Body of pancreas (tissue), 4 donors: ENCODE results near the gene FRRS1L. TPM values are rescaled to one million over a fixed set of nuclear protein-coding genes. Genes with fewer than 3 reads are reported as not detected.
"Not testable (repeated sequence)": the region's sequence is repeated elsewhere in the genome, so short reads cannot be mapped to it uniquely, and the experiment has no call there.

Source experiments
- ATAC-seq: fragments of 150-250 bp; one replicate; pipeline ENCODE4 v1.9.1; 2016
- DNase-seq, 4 donors: peaks; one replicate each; pipeline ENCODE4 v3.0.0-alpha.2; 2019
- H3K27ac ChIP-seq, 4 donors: fragments of 200-600 bp; sonication (generic); 1 replicate in 3 of 4; 2 replicates in 1 of 4; pipeline versions ENCODE4 v1.5.1 to v1.6.1; 2016 to 2019; ENCODE audit warnings: mild to moderate bottlenecking in 1 of 4, mixed read lengths in 1 of 4, moderate library complexity in 1 of 4
- H3K27me3 ChIP-seq, 2 donors: fragments of 200-600 bp; sonication (generic); one replicate each; pipeline ENCODE4 v1.6.0; 2016; ENCODE audit warnings: mild to moderate bottlenecking in 1 of 2
- H3K36me3 ChIP-seq, 2 donors: fragments of 200-600 bp; sonication (generic); replicated peaks in 1 of 2; 2 replicates each; pipeline ENCODE4 v1.5.1; 2016; ENCODE audit warnings: low read depth in 2 of 2; ENCODE audit not compliant: insufficient read depth in 1 of 2
- H3K4me1 ChIP-seq: fragments of 200-600 bp; sonication (generic); one replicate; pipeline ENCODE4 v1.6.0; 2016
- H3K4me3 ChIP-seq, 2 donors: fragments of 200-600 bp; sonication (generic); 1 replicate in 1 of 2; 2 replicates in 1 of 2; pipeline ENCODE4 v1.5.1; 2016 to 2019
- H3K9me3 ChIP-seq, 3 donors: fragments of 200-600 bp; sonication (generic); 1 replicate in 2 of 3; 2 replicates in 1 of 3; pipeline ENCODE4 v1.5.1; 2016
- POLR2A ChIP-seq, 3 donors: fragments of 450-650 bp; IDR thresholded peaks; one replicate each; pipeline ENCODE4 v1.6.1; 2016; ENCODE audit warnings: antibody characterized with exemption in 3 of 3, mild to moderate bottlenecking in 2 of 3
- WGBS, 2 donors: methylation state at CpG; one replicate each; pipeline ENCODE4 v1.1.5; 2017; 5-methylcytosine and 5-hydroxymethylcytosine counted together
- intact Hi-C: fragments of 100-400 bp; cut with DNase I; formaldehyde crosslinking; loops from one replicate; pipeline ENCODE4 v1.15.1; 2023
- total RNA-seq, 2 donors: library from RNA; depleted of rRNA; stranded (reverse); fragments of >200 nt; gene quantifications; one replicate each; pipeline ENCODE4 v1.1.0, GENCODE V29; 2016
- TF ChIP-seq, protein P1 (sequence below), 7 experiments: fragments of 450-650 bp in 4 of 7; fragments of 200-600 bp in 3 of 7; sonication (generic) in 3 of 7; IDR thresholded peaks; one replicate each; pipeline ENCODE4 v1.5.1; 2016 to 2019; ENCODE audit warnings: antibody characterized with exemption in 7 of 7

Gene FRRS1L
- total RNA-seq, 2 donors from 2014 or later = 0.33 to 0.52 TPM

GRCh38 chr9:109132567-109133021 is 34.5 kb downstream of the FRRS1L start:
- TF ChIP-seq POLR2A (IDR thresholded peaks at IDR 0.05) = no peak
- TF ChIP-seq, protein P1, sequence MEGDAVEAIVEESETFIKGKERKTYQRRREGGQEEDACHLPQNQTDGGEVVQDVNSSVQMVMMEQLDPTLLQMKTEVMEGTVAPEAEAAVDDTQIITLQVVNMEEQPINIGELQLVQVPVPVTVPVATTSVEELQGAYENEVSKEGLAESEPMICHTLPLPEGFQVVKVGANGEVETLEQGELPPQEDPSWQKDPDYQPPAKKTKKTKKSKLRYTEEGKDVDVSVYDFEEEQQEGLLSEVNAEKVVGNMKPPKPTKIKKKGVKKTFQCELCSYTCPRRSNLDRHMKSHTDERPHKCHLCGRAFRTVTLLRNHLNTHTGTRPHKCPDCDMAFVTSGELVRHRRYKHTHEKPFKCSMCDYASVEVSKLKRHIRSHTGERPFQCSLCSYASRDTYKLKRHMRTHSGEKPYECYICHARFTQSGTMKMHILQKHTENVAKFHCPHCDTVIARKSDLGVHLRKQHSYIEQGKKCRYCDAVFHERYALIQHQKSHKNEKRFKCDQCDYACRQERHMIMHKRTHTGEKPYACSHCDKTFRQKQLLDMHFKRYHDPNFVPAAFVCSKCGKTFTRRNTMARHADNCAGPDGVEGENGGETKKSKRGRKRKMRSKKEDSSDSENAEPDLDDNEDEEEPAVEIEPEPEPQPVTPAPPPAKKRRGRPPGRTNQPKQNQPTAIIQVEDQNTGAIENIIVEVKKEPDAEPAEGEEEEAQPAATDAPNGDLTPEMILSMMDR (IDR thresholded peaks at IDR 0.05) = no peak
- Histone ChIP-seq H3K4me3 (no peak overlapping the region), H3K36me3 (no peaks in the 10 kb centered on the region), H3K4me1 (no peaks in the 10 kb centered on the region), H3K27ac (no peak overlapping the region), H3K9me3 (peaks cover 0 to 3% (median 0%) of the 10 kb centered on the region in 3 donors), H3K27me3 (no peaks in the 10 kb centered on the region)
- WGBS, 2 donors = 58 to 64% methylated on average over 2 of the region's 2 CpGs
- intact Hi-C loops = no loop called here
- ATAC-seq (no peak), DNase-seq (no peak)

DNA sequence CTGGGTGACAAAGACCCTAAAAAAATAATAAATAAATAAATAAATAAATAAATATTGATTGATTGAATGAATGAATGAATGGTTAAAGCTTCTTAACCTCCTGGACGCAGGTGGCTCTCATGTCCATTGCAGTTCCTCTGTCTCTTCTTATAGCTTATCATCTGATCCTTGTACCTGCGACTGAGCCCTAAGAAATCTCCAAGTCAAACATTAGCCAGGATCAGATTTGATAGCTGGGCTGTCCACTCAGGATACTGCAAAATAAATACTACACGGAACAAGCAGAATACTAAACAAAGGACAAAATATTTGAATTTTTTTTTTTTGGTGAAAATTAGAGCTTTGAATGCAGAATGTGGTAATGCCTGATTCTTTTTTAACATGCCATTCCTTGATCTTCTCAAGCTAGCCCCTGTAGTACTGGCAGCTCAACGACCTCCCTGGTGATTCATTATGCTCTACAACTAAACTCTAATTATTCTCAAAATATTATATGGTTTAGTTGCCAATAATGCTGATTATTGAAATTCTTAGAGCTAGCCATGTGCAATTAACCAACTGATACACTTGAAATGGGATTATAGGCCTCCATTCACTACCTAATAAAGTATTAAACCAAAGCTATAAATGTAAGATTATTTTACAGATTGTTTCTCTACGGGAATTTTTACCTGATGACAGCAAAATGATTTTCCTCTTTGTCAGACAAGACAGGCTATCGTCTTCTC is 37.4 kb downstream of the FRRS1L start:
- ATAC-seq (peak; percentile 45), DNase-seq (no peak)
- Histone ChIP-seq H3K9me3 (peaks cover 0 to 3% (median 0%) of the 10 kb centered on the region in 3 donors), H3K27ac (no peak overlapping the region), H3K27me3 (no peaks in the 10 kb centered on the region), H3K36me3 (no peaks in the 10 kb centered on the region), H3K4me1 (no peaks in the 10 kb centered on the region), H3K4me3 (no peak overlapping the region)
- intact Hi-C loops = no loop called here
- TF ChIP-seq POLR2A (IDR thresholded peaks at IDR 0.05) = no peak
- TF ChIP-seq, protein P1 (IDR thresholded peaks at IDR 0.05) = no peak
- WGBS, 2 donors = 31 to 36% methylated on average over 6 of the region's 6 CpGs

DNA sequence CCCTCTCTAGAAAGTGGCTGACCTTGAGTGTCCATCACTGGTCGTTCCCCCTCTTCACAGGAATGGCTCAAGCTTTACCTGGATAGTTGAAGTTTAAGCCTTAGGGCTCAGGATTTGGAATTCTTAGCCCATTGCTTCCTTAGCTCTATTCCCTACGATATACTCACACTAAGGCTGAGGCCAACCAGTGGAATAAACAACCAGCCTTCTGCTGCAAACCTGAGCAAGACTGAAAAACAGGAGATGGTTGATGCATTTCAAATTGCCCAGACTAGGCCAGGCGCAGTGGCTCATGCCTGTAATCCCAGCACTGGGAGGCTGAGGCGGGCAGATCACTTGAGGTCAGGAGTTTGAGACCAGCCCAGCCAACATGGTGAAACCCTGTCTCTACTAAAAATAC is 40.4 kb downstream of the FRRS1L start:
- H3K9me3 ChIP-seq, H3K36me3 ChIP-seq, DNase-seq, ATAC-seq, H3K27ac ChIP-seq, H3K27me3 ChIP-seq, intact Hi-C loops, H3K4me1 ChIP-seq, H3K4me3 ChIP-seq: not testable (repeated sequence)
- WGBS, 2 donors = 69 to 70% methylated on average over 2 to 4 of the region's 4 CpGs

DNA sequence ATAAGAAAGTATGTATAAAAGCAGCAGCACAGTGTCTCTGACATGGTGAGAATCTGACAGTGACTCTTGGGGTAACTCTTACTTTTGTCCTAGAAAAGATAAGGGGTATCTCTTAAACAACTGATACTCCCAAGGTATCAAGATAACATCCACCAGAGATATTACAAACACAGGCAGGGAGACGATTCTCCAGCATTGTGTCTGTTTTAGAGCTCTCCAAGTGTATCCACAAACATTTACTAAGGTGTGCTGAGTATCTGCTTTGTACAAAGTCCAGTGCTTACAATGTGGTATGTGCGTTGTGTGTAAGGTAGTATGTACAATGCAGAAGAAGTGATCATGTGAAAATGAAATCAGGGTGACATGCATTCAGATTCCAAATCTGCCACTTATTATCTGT is 42.9 kb downstream of the FRRS1L start:
- no peak for ATAC-seq
- H3K9me3 ChIP-seq = no peaks in the 10 kb centered on the region
- H3K27me3 ChIP-seq = no peaks in the 10 kb centered on the region
- no peak for DNase-seq
- no peaks in the 10 kb centered on the region for H3K36me3 ChIP-seq
- no peak overlapping the region for H3K4me3 ChIP-seq
- H3K4me1 ChIP-seq = peaks cover 6% of the 10 kb centered on the region
- intact Hi-C loops = no loop called here
- WGBS, 2 donors = 32 to 47% methylated on average over 2 of the region's 2 CpGs
- no peak overlapping the region for H3K27ac ChIP-seq
- no peak for TF ChIP-seq POLR2A (IDR thresholded peaks at IDR 0.05)
- TF ChIP-seq, protein P1 (IDR thresholded peaks at IDR 0.05) = no peak

DNA sequence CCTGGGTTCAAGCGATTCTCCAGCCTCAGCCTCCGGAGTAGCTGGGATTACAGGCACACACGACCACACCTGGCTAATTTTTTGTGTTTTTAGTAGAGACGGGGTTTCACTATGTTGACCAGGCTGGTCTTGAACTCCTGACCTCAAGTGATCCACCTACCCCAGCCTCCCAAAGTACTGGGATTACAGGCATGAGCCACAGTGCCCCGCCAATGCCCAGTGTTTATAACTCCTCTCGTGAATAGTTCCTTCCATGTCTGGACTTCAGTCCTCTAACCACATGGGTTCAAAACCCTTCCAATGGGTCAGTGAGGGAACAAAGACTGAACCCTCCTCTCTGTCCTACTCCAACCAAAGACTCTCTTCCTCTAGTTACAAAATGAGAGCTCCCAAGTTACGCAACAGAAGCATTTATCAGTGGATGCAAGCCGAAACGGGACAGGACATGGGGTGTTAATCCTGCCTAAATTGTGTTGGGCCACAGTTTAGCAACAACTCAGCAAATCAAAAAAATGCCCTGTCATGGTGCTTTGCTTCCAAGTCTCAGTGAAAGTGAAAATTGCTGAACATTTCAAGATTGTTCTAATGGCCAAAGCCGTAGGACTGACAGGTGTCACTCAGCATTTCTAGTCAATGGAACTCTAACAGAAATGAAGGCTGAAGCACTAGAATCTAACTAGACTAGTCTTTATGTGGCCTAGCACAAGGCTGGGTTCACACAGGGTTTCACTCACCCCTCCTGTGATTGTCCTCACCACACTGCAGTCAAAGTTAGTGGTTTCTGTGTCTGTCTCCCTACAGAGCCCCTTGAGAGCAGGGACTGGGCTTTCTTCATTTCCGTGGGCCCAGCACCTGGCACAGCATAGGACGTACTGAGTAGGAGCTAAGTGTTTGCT is 44.1 kb downstream of the FRRS1L start:
- no peak overlapping the region for H3K27ac ChIP-seq
- no peaks in the 10 kb centered on the region for H3K27me3 ChIP-seq
- H3K9me3 ChIP-seq = no peaks in the 10 kb centered on the region
- ATAC-seq (no peak), DNase-seq (no peak)
- 68 to 81% methylated on average over 11 to 12 of the region's 12 CpGs for WGBS, 2 donors
- no peak overlapping the region for H3K4me3 ChIP-seq
- H3K4me1 ChIP-seq = peaks cover 10% of the 10 kb centered on the region
- no peaks in the 10 kb centered on the region for H3K36me3 ChIP-seq
- intact Hi-C loops = no loop called here
- no peak for TF ChIP-seq POLR2A (IDR thresholded peaks at IDR 0.05)
- TF ChIP-seq, protein P1 (IDR thresholded peaks at IDR 0.05) = no peak
